Stimulated activated naive CD4-positive, alpha-beta T cell (primary cell): ENCODE data around the gene ZFP90.
A peak's percentile ranks its signal among the peaks of the same experiment; 100 is the strongest.
"Not testable (repeated sequence)": the region's sequence is repeated elsewhere in the genome, so short reads cannot be mapped to it uniquely, and the experiment has no call there.

ENCODE experiments used
- DNase-seq, 6 experiments: peaks; one replicate each; lab custom pipeline; 2025; lab: John Stamatoyannopoulos, UW

The ZFP90 gene

DNA sequence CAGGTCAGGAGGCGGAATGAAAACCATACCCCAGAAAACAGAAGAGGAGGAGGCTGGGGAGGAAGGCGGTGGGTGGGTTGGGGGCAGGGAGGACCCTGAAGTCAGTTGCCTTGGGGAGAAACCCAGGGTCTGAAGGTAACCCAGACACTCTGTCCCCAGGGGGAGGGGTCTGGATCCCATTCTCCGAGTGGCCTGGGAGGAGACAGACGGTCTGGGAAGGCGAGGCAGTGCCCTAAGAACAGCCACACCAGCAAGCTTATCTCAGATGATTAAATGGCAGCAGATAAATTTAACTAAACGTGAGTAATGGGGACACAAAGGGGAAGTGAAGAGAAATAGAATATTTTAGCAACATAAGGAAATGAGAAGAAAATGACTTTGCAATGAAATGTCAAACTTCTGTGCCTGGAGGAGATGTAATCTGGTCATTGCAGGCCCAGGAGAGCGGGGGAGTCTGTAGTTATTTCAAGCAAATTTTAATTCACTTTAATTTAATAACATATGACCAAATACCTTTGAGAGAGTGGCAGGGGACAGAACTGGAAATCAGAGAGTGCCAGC lies 21.4 kb upstream of the ZFP90 start:
- DNase-seq = no peak

DNA sequence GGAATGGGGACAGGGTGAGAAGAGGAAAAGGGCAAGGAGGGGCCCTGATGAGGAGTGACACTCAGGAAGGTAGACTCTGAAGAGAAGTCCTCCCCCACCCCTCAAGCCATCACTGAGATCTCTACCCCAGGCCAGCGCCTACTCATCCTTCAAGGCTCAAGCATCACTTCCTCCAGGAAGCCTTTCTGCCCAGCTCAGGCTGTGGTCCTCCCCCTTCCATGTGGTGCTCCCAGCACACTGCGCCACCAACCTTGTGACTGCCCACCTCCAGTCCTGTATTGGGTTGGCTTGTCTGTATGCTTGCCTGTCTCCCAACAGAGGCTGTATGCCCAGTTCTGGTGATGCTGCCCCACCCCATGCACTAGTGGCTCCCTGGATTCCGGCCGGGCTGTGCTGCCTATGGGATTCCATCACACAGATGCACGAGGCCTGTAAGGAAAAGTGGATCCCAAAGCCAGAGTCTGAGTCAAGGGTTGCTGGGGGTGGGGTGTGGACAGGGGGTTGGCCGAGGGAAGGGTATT lies 19.8 kb upstream of the ZFP90 start:
- DNase-seq = no peak

DNA sequence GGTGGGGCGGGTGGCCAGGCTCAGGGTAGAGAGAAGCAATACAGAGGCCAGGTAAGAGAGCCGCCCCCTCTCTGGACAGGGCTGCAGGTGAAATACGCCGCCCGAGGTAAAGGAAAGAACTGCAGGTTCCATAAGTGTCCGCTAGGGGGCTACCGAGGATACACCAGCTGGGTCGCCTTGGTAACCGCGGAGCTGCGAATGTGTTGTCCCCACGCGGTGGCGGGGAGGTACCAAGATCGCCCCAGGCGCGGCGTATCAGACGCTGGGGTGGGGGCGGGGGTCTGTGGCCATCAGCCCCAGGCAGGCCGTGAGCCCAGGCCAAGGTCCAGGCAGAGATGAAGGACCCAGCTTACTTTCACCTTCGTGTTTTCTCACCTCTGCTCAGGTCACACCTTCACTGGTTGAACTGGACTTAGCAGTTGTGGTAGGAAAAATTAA lies 18.4 kb upstream of the ZFP90 start:
- peak; percentile 70 to 88 (median 81) for DNase-seq

DNA sequence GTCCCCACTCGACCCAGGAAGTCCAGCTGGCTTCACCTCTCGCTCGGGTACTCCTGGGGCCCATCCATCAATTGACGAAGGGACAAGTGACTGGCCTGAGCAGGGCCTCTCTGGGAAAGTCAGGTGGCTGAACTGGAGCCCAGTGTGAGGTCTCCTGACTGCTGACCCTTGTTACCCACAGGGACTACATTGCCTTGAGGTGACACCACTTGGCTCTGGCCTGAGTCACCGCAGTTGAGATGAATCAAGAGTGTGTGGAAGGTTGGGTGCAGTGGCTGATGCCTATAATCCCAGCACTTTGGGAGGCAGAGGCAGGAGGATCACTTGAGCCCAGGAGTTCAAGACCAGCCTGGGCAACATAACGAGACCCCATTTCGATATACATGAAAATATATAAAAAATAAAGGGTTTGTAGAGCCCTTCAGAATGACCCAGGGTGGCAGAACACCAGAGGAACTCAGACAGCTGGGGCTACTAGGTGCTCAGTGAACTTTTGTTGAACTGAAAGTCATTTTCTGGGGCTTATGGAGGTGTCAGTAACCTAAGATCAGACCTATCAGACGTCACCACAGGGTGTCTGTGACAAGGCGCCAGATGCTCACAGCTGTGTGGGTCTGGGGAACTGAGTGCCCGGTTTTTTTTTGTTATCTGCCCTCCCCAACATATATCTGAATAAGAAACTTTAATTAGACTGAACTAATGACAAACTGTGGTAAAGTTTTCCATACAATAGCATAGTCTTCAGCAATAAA lies 14.8 kb upstream of the ZFP90 start:
- no peak for DNase-seq

DNA sequence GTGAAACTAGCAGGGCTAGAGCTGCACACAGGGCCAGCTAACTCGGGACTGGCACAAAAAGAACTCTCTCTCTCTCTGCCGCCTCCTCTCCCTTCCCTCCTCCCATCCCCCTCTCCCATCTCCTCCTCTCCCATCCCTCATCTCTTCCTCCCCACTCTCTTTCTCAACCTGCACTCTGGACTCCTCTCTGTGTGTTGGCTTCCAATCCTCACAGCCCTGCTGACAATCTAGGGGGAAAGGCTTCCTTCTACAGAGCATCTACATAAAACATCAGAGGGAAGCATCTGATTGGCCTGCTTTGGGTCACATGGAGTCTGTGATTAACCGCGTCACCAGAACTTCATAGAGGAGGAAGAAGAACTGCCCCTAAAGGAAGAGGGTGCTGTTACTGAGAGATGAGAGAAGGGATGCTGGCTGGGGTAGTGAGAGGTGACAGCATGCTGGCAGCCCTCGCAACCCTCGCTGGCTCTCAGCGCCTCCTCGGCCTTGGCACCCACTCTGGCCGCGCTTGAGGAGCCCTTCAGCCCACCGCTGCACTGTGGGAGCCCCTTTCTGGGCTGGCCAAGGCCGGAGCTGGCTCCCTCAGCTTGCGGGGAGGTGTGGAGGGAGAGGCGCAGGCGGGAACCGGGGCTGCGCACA lies 12.8 kb upstream of the ZFP90 start:
- DNase-seq = no peak

DNA sequence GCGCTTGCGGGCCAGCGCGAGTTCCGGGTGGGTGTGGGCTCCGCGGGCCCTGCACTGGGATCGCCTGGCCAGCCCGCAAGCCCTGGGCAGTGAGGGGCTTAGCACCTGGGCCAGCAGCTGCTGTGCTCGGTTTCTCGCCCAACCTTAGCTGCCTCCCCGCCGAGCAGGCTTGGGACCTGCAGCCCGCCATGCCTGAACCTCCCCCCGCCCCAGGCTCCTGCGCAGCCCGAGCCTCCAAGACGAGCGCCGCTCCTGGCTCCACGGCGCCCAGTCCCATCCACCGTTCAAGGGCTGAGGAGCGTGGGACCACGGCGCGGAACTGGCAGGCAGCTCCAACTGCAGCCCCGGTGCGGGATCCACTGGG lies 12.3 kb upstream of the ZFP90 start:
- no peak for DNase-seq

DNA sequence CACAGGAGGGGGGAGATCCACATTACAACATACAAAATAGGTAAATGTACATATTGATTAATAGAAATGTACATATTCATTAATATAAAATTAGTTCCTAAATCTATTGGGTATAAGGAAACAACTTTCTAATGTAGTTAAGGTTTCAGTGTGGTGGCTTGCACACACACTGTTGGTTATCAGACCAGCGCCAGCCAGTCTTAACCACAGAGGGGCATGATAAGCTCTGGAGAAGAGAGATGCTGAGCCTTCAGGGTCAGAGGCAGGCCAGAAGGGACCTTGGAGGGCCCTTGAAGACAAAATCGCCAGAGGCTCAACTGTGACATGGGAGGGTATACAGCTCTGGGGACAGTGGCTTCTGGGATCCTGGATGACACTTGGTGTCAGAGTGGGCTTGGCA lies 10.9 kb upstream of the ZFP90 start:
- no peak for DNase-seq

DNA sequence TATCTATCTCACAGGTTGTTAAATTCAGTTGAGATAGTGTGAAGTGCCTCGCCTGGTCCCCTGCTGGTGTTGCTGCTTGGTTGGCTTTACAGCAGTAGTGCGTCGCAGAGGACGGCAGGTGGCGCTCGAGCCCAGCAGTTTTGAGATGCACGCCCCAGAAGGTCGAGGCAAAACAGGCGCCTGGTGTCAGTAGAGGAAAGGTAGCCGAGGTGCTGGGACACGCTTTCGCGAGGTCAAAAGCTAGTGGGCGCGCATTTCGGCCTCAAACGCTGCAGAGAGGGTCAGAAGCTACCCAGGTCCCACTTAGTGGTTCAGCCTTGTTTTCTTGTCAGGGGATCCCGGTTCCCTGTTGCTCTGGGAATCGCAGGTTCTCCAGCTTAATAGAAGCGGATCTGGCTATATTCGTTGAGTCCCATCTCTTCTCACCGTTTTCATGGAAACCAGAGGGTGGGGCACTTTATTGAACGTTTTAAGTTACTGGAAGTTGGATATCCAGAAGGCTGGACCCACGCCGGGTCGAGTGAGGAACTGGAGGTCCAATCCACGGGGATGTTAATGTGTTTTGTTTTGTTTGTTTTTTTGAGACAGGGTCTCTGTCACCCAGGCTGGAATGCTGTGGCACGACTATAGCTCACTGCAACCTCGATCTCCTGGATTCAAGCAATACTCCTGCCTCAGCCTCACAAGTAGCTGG lies 10.3 kb upstream of the ZFP90 start:
- DNase-seq = peak; percentile 73 to 92 (median 84)

DNA sequence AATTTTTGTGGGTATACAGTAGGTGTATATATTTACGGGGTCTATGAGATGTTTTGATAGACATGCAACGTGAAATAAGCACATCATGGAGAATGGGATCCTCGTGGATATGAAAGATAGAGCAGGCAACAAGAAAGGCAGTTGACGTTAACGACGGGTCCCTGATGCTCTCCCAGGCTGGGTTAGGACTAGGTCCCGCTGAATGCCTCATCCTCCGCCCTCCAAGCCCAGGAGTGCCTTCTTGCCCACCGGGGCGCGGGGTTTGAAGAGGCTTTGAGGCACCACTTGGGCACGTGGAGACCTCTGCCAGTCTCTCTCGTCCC lies 9.5 kb upstream of the ZFP90 start:
- no peak for DNase-seq

DNA sequence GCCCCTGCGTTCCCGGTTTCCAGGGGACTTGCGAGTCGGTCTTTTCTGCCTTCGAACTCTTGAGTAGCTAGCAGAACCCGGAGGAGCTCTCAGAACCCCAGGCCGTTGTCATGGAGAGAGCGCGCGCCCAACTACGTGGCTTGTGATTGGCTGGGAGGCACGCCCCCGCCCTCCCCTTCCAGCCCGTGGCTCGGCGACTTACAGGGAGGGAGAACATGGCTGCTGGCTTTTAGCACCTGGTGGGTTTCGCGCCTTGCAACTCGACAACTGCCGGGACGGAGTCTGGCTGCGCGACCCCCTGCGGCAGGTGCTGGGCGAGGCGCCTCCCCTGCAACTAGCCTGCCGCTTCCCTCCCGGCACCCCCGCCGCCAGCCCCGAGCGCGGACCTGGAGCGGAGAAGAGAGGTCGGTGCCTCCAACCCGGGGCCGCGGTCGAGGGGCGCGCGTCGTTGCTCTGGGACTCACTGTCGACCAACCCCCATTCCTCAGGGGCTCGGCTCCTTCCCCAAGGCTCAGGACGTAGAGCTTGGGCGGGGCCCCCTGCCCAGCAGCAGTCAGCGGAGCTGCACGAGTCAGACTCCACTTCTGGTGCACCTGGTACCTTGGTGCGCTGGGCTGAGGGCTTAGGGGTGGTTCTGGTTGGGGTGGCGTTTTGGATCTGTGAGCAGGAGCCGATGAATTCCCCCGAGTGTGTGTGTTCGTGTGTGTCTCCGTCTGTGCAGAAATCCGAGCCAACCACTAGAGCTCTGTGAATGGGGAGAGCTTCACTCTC lies 9.0 kb upstream of the ZFP90 start:
- DNase-seq = peak; percentile 80 to 90 (median 84)

DNA sequence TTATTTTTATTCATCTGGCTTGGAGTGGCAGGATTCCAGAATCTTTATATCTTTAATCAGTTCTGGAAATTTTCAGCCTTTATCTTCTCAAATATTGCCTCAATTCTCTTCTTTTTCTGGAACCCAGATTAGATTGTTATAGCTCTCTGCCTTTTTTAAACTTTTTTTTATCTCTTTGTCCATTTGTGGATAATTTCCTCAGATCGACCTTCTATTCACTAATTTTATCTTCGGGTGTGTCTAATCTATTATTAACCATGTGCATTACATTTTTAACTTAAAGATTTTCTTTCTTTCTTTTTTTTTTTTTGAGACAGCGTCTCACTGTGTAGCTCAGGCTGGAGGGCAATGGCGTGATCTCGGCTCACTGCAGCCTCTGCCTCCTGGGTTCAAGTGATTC lies 5.2 kb upstream of the ZFP90 start:
- no peak for DNase-seq

DNA sequence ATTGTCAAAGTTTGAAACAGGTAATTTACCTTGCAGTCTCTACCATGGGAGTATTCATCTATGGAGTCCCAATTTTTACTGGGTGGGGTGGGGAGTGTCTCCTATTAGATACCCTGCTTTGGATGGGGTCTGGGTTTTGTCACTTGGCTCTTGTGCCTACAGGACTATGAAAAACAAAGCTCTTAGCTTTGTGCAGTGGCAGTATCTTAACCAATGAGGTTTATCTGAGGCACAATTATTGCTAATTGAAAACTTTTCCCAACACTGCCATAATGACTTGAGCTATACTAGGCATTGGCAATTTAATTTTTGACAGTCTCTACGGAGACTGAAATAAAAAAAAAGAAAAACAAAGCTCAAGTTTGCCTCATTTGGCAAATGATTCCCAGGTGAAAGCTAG lies 3.8 kb upstream of the ZFP90 start:
- DNase-seq = no peak

DNA sequence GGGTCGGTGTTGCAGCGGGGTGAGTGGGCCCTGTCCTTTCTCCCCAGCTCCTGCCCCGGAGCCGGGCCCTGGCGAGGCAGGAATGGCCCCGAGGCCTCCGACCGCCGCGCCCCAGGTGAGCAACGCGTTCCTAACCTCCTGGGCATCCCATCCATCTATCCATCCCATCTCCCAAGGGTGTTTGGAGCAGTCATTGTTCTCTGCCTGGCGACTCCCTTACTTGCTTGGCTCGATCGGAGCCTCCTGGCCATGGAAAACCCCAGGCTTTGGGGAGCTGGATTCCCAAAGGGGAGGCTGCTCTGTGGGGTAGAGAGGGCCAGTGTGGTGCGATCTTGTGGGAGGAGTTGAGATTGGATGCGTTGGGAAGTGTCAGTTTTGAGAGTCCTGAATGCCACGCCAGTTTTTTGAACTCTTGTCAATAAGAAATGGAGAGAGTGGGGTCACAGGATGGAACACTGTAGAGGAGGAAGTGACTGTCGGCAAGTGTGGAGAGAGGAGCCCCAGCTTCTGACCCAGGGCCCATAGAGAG lies 684 bp downstream of the ZFP90 start:
- peak in 4 of 6 experiments; percentile 26 to 38 (median 31) for DNase-seq

DNA sequence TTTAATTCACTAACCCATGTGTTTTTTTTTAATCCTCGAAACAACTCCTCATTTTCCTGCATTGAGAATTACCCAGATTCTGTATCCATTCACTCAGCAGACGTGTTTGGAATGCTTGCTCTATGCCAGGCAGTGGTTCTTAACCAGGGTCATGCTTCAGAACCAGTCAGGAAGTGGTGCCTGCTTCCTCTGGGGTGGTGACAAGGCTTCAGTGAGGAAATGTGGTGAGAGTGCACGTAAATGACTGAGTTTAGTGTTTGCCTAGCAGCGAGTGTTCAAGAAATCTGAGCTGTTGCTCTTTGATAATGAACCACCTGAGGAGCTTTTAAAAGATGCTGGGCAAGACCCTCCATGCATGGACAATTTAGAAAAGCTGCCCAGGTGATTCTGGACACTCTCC lies 9.9 kb downstream of the ZFP90 start:
- DNase-seq = peak; percentile 4 to 70 (median 48)

DNA sequence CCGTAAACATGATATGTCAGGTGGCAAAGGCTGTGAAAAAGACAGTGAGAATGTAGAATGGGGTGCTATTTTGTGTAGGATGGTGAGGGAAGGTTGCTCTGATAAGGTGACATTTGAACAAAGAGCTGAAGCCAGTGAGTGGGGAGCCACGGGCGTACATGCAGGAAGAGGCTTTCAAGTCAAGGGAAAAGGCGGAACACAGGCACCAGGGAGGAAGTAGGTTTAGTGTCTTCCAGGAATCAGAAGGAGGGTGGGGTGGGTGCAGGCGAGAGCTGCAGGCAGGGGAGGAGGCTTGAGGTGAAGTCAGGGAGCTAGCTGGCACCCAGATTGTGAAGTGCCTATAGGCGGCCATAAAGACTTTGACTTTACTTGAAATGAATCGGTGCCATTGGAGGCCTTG lies 14.1 kb downstream of the ZFP90 start:
- no peak for DNase-seq

DNA sequence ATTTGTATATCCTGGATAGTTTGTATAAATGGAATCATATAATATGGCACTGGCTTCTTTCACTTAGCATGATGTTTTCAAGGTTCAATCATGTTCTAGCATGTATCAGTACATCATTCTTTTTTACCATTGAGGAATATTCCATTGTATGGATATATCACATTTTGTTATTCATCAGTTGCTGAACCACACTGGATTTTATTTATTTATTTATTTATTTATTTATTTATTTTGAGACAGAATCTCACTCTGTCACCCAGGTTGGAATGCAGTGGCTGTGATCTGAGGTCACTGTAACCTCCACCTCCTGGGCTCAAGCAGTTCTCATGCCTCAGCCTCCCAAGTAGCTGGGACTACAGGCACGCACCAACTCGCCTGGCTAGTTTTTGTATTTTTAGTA lies 21.2 kb downstream of the ZFP90 start:
- not testable (repeated sequence) for DNase-seq

DNA sequence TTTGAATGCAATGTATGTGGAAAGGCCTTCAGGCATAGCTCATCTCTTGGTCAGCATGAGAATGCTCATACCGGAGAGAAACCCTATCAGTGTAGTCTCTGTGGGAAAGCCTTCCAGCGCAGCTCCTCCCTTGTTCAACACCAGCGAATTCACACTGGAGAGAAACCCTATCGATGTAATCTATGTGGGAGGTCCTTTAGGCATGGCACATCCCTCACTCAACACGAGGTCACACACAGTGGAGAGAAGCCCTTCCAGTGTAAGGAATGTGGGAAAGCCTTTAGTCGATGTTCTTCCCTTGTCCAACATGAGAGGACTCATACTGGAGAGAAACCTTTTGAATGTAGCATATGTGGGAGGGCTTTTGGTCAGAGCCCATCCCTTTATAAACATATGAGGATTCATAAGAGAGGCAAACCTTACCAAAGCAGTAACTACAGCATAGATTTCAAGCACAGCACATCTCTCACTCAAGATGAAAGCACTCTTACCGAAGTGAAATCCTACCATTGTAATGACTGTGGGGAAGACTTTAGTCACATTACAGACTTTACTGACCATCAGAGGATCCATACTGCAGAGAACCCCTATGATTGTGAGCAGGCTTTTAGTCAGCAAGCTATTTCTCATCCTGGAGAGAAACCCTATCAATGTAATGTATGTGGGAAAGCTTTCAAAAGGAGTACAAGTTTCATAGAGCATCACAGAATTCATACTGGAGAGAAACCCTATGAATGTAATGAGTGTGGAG lies 24.7 kb downstream of the ZFP90 start:
- no peak for DNase-seq

DNA sequence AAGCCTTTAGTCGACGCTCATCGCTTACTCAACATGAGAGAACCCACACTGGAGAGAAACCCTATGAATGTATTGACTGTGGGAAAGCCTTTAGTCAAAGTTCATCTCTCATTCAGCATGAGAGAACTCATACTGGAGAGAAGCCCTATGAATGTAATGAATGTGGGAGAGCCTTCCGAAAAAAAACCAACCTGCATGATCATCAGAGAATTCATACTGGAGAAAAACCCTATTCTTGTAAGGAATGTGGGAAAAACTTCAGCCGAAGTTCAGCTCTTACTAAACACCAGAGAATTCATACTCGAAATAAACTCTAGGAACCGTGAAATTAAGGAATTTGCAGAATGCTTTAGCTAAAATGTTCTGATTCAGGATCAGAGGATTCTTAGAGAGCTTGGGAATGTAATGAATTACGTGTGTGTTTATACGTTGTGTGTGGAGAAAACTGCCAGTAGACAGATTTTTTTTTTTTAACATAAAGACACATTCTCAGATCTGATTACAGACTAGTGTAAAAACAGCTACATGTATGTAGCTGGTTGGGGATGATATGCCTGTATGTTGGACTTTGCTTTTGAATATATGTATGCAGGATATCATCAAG lies 25.4 kb downstream of the ZFP90 start:
- no peak for DNase-seq

DNA sequence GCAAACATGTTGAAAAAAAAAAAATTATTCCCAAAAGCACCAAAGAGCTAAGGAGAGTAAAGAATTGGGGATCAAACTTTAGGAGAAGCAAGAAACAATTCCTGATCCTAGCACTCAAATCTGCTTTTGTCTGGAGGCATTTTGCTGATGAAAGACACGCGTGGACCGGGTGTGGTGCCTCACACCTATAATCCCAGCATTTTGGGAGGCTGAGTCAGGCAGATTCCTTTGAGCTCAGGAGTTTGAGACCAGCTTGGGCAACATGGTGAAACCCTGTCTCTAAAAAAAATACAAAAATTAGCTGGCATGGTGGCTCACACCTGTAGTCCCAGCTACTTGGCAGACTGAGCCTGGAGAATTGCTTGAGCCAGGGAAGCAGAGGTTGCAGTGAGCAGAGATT lies 35.4 kb downstream of the ZFP90 start:
- DNase-seq = no peak

DNA sequence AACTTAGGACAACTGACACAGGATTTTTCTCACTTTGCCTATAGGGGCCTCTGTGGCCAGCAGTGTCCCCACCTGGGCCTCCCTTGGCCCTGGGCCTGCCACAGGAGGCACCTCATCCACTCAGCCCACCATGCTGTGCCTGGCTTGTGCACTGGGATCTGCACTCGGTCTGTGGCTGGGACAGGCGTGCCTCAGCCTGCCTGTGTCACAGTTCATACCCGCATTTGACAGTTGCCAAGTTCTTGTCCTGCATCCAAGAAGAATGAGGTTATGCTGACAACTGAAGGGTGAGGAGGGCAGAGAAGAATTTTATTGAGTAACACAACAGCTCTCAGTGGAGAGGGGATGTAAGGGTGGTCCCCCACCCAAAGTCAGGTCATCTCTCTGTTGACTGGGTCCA lies 36.0 kb downstream of the ZFP90 start:
- DNase-seq = no peak
